IPS DF 6.9 (cell line): Measurements from ENCODE around the gene FOXO6.
"Not testable (repeated sequence)": the region's sequence is repeated elsewhere in the genome, so short reads cannot be mapped to it uniquely, and the experiment has no call there.

Source experiments
- DNase-seq: peaks from one replicate; pipeline ENCODE4 v3.0.0-alpha.2; 2013; ENCODE audit warnings: low read depth, low spot score
- H3K27ac ChIP-seq: one replicate; pipeline ENCODE4 v1.5.1; 2013; ENCODE audit warnings: low read length, control low read depth
- H3K27me3 ChIP-seq: 2 replicates; pipeline ENCODE4 v1.6.1; 2013; ENCODE audit warnings: mild to moderate bottlenecking, low read length; ENCODE audit not compliant: control insufficient read depth, insufficient read depth
- H3K36me3 ChIP-seq: 2 replicates; pipeline ENCODE4 v1.6.1; 2013; ENCODE audit warnings: low read length; ENCODE audit not compliant: control insufficient read depth, insufficient read depth
- H3K4me1 ChIP-seq: 2 replicates; pipeline ENCODE4 v1.6.1; 2013; ENCODE audit warnings: low read length; ENCODE audit not compliant: control insufficient read depth, insufficient read depth
- H3K4me3 ChIP-seq: 2 replicates; pipeline ENCODE4 v1.5.1; 2013; ENCODE audit warnings: mild to moderate bottlenecking, low read length
- H3K9me3 ChIP-seq: 2 replicates; pipeline ENCODE4 v1.6.1; 2013; ENCODE audit warnings: low read length, inconsistent platforms; ENCODE audit not compliant: control insufficient read depth, insufficient read depth
- WGBS: extraction: QIAGEN DNeasy Blood & Tissue Kit; methylation state at CpG from one replicate; pipeline ENCODE4 v1.1.7; 2013; ENCODE audit warnings: mixed read lengths, missing lambda C conversion rate; ENCODE audit not compliant: insufficient read length, insufficient coverage; 5-methylcytosine and 5-hydroxymethylcytosine counted together

FOXO6 gene

DNA sequence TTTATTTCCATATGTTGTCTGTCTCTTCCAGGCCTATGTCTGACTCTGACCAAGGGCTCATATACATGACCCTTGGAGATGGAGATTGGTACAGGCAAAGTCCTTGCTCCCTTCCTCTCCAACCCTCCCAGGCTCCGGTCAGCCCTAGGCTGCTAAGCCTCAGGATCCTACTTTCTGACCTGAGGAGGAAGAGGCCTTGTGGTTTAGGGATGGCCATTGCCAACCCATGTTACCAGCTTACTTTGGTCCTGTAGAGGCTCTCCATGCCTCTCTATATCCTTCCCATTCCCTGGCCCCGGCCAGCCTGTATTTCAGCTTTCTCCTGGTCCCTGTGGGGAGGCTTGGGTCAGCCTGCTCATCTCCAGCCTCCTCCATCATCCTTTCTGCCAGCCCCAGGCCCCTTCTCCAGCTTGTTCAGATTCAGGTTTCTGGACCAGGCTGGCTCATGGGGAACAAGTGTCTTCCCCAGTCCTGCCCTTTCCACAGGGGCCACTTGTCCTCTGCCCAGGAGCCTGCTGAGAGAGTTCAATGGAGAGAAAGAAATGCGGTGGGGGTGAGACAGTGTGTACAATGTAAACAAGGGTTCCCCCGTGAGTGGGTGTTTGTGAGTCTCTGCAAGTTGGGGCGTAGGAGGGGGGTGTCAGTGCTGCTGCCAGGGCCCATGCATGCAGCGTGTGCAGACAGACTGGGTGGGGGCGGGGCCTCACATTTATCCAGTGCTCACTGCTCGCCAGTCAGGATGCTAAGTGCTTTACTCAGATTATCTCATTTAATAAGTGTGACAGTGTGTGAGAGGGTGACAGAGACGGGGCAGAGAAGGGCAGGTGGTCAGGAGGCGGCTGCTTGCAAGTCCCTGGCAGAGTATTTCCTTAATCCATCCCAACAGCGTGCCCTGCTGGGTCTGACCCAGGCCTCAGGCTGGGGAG lies 31.3 kb upstream of the FOXO6 start:
- Histone ChIP-seq H3K27me3 (no peaks in the 10 kb centered on the region), H3K36me3 (no peaks in the 10 kb centered on the region), H3K4me3 (no peak overlapping the region), H3K9me3 (no peaks in the 10 kb centered on the region), H3K4me1 (no peaks in the 10 kb centered on the region; the same call in 1 of the 2 replicates), H3K27ac (no peak overlapping the region)
- DNase-seq = no peak
- WGBS = no CpG with 5 or more reads among the region's 11 CpGs

DNA sequence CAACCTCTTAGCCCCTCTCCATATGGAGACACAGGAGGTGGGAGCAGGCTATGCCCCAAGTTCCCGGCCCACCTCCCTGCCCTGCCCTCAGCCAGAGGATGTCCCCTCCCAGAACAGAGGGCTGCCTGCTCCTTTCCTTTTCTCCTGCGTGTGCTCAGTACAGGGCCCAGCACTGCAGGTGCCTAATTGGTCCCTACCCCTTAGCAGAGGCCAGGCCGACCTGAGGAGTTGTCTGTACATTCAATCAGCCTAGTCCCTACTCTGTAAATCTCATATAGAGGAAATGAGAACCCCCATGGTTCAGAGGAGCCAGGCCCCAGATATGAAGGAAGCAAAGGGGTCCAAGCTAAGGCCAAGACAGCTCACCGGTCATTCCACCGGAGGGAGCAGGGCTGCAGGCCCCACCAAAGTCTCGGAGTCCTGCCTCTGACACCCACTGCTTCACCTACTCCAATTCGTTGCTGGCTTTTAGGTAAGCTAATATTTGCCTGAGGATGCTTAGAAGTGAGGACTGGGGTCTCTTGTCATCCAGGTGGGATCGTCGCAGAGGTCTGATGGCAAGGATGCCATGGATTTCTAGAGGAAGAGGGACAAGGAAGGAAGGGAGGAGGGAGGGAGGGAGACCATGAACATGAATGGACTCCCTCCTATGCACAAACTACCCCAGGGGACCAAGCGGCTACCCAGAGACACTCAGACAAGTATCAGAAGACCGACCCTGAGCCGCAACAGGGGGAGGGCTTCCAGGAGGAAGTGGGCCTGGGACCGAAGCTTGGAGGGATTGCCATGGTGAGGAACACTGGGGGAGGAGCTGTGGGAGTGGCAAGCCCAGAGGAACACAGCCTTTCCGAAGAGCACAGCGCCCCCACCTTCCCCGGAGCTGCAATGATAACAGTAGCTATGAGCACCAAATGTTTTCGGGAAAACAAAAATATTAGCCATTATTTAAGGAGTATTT lies 30.4 kb upstream of the FOXO6 start:
- DNase-seq = peak; percentile 74

DNA sequence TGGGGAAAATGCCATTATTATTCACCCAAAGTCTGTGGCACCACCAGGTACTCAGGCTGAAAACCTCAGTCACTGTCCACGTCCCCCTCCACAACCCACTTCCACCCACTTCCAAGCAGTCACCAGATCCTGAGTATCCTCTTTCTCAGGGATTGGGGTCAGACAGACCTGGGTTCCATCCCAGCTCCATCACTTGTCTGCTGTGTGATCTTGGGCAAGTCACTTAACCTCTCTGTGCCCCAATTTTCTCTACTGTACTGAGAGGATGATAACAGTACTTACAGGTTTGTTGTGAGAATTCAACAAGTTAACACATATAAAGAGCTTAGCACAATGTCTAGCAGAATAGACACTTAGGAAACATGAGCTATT lies 29.7 kb upstream of the FOXO6 start:
- no peaks in the 10 kb centered on the region; the same call in 1 of the 2 replicates for H3K4me1 ChIP-seq
- no peak overlapping the region for H3K27ac ChIP-seq
- H3K4me3 ChIP-seq = no peak overlapping the region
- H3K36me3 ChIP-seq = no peaks in the 10 kb centered on the region
- WGBS = no CpG with 5 or more reads among the region's 1 CpG
- H3K27me3 ChIP-seq = no peaks in the 10 kb centered on the region
- no peaks in the 10 kb centered on the region for H3K9me3 ChIP-seq
- DNase-seq = no peak

More for the DNA sequence above, 30.4 kb upstream of the FOXO6 start:
- Histone ChIP-seq H3K36me3 (no peaks in the 10 kb centered on the region), H3K4me1 (no peaks in the 10 kb centered on the region; the same call in 1 of the 2 replicates), H3K27me3 (no peaks in the 10 kb centered on the region), H3K9me3 (no peaks in the 10 kb centered on the region), H3K4me3 (no peak overlapping the region), H3K27ac (no peak overlapping the region)
- WGBS = no CpG with 5 or more reads among the region's 17 CpGs

DNA sequence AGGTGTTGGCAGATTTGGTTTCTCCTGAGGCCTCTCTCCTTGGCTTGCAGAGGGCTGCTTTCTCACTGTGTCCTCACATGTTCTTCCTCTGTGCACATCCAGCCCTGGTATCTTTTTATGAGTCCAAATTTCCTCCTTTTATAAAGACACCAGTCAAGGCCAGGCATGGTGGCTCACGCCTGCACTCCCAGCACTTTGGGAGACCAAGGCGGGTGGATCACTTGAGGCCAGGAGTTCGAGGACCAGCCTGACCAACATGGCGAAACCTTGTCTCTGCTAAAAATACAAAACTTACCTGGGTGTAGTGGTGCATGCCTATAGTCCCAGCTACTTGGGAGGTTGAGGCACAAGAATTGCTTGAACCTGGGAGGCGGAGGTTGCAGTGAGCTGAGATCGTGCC lies 29.1 kb upstream of the FOXO6 start:
- not testable (repeated sequence) for H3K27ac ChIP-seq, H3K4me3 ChIP-seq, H3K36me3 ChIP-seq, H3K27me3 ChIP-seq, DNase-seq, H3K4me1 ChIP-seq, H3K9me3 ChIP-seq
- no CpG with 5 or more reads among the region's 6 CpGs for WGBS

DNA sequence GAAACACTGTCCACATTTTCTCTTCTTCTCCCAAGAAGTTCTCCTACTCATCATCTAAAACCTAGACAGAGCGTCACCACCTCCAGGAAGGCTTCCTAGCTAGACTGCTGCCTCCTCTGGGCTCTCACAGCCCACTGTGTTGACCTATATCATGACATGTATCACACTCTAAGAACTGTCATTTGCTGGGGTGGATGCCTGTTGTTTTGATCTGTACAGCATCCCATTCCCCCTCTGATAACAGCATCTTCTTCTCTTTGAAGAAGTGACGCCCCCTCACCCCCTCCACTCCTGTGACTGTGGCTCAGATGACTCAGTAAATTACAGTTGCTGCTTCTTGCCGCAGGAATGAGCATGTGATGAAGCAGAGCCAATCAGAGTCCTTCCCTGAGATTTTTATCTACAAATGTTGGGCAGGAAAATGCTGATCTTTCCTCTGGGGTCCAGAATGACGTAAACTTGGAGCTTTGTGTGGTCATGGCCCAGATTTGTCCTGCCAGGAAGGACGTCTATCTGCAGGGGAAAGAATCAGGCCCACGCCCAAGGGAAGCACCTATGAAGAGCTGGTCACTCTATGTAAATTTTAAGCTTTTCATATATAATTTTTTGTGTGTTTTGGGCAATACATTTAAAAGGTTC lies 28.0 kb upstream of the FOXO6 start:
- WGBS = no CpG with 5 or more reads among the region's 6 CpGs
- Histone ChIP-seq H3K4me3 (no peak overlapping the region), H3K4me1 (no peaks in the 10 kb centered on the region; the same call in 1 of the 2 replicates), H3K27ac (no peak overlapping the region), H3K27me3 (no peaks in the 10 kb centered on the region), H3K9me3 (no peaks in the 10 kb centered on the region), H3K36me3 (no peaks in the 10 kb centered on the region)
- DNase-seq = no peak

DNA sequence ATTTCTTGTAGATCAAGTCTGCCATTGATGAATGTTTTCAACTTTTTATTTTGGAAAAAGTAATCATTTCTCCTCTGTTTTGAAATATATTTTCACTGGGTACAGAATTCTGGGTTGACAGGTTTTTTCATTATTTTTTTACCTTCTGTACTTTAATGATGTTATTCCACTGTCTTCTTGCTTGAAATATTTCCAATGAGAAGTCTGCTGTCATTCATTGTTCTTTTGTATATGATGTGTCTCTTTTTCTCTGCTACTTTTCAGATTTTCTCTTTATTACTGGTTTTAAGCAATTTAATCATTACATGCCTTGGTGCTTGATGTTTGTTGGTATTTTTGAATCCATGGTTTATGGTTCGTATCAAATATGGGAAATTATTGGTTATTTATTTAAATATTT lies 22.4 kb upstream of the FOXO6 start:
- Histone ChIP-seq H3K4me1 (no peaks in the 10 kb centered on the region), H3K27ac (no peak overlapping the region), H3K4me3 (no peak overlapping the region), H3K36me3 (no peaks in the 10 kb centered on the region), H3K27me3 (no peaks in the 10 kb centered on the region), H3K9me3 (no peaks in the 10 kb centered on the region)
- DNase-seq = no peak
- WGBS = no CpG with 5 or more reads among the region's 1 CpG

DNA sequence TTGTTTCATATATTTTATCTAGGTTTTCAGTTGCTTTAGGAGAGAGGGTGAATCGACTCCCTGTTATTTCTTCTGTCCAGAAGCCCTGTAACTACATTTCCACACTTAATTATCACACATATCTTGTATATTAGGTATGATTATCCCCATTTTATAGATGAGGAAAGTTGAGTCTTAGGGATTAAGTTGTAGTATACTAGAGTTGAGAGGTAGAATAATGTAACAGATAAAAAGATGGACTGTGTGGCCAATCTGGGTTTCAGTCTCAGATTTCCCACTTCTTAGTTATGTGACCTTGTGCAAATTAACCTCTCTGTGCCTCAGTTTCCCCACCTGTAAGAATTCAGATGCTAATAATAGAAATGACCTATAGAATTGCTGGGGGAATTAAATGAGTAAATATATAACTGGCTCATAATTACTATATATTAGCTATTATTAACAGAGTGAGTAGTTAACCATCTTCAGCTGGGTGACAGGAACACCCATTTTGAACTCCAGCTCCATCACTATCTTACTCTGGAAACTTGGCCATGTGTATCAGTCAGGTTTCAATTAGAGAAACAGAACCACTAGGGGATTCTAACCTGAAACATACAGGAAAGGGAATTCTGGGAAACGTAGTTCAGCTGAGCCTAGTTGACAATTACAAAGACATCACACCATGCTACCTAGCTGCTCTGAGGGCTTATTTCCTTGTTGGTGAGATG lies 20.4 kb upstream of the FOXO6 start:
- DNase-seq = no peak

DNA sequence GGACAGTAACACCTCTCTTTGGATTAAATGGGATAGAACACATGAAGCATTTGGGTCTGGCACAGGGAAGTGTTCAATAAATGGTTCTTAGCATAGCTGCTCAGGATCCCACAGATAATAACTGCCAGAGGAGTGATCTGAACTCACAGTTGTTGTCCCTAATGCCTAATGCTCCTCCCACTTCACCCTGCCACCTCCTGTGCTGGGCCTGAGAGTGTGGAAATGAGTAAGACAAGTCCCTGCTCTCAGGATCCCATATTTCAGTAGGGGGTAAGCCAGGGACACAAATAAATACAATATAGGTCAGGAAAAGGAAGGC lies 19.9 kb upstream of the FOXO6 start:
- H3K27me3 ChIP-seq = no peaks in the 10 kb centered on the region
- H3K36me3 ChIP-seq = no peaks in the 10 kb centered on the region
- H3K4me3 ChIP-seq = no peak overlapping the region
- H3K9me3 ChIP-seq = no peaks in the 10 kb centered on the region
- H3K27ac ChIP-seq = no peak overlapping the region
- H3K4me1 ChIP-seq = no peaks in the 10 kb centered on the region
- DNase-seq = no peak

More for the DNA sequence above, 20.4 kb upstream of the FOXO6 start:
- Histone ChIP-seq H3K27ac (no peak overlapping the region), H3K4me1 (no peaks in the 10 kb centered on the region), H3K36me3 (no peaks in the 10 kb centered on the region), H3K9me3 (no peaks in the 10 kb centered on the region), H3K4me3 (no peak overlapping the region), H3K27me3 (no peaks in the 10 kb centered on the region)
- no CpG with 5 or more reads among the region's 2 CpGs for WGBS

DNA sequence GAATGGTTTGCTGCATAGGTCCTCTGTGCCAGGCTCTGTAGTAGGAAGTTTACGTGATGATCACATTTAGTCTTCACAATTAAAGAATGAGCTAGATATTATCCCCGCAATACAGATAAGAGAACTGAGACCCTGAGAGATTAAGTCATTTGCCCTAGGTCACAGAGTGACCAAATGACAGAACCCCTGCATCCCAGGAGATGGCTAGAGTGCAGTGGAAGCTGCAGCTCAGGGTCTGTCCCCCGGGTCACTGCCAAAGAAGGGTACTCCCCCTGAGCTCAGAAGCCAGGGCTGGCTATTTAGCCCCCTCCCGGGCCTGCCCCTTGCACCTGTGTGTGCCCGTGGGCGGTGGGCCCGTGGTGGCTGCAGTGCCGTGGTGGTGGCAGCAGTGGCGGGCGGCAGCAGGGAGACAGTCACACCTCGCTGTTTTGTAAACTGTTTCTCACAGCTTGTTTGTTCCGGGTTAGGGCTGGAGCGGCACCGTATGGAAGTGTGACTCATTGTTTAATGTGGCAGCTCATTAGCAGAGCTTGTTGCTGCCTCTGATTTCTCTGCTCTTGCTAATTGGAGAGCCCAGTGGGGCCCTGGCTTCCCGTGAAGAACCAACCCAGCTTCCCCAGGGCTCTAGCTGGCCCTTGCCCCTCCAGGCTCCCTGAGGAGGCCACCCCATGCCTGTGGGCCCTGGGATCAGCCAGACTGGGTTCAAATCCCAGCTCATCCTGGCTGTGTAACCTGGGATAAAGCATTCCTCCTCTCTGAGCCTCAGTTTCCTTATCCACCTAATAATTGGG lies 19.3 kb upstream of the FOXO6 start:
- H3K36me3 ChIP-seq = no peaks in the 10 kb centered on the region
- no peak overlapping the region for H3K27ac ChIP-seq
- H3K27me3 ChIP-seq = no peaks in the 10 kb centered on the region
- DNase-seq = no peak
- no peak overlapping the region for H3K4me3 ChIP-seq
- no peaks in the 10 kb centered on the region for H3K4me1 ChIP-seq
- no CpG with 5 or more reads among the region's 15 CpGs for WGBS
- no peaks in the 10 kb centered on the region for H3K9me3 ChIP-seq
